Astrocyte (in vitro differentiated cells and primary cell): Measurements from ENCODE around the gene FER1L5. TPM values are rescaled to one million over a fixed set of nuclear protein-coding genes. Genes with fewer than 3 reads are reported as not detected.

Experiments used
- DNase-seq: peaks from one replicate; pipeline ENCODE4 v3.0.0-alpha.2; 2010; ENCODE audit warnings: low read depth
- FAIRE-seq: peaks from 2 replicates; lab custom pipeline; 2011; peaks lifted over from hg19 to GRCh38; lab: Jason Lieb, UNC
- H2AFZ ChIP-seq: 2 replicates; pipeline ENCODE4 v1.6.0; 2012; ENCODE audit warnings: low read depth, low read length, inconsistent platforms
- H3K27ac ChIP-seq: 2 replicates; pipeline ENCODE4 v1.5.1; 2011; ENCODE audit warnings: low read depth, low read length, inconsistent platforms
- H3K27me3 ChIP-seq: 2 replicates; pipeline ENCODE4 v1.6.0; 2011; ENCODE audit warnings: low read length, inconsistent platforms; ENCODE audit not compliant: insufficient read depth
- H3K36me3 ChIP-seq: 2 replicates; pipeline ENCODE4 v1.5.1; 2011; ENCODE audit warnings: low read length, inconsistent platforms; ENCODE audit not compliant: insufficient read depth
- H3K4me1 ChIP-seq: 2 replicates; pipeline ENCODE4 v1.5.1; 2011; ENCODE audit warnings: low read length, inconsistent platforms; ENCODE audit not compliant: insufficient read depth
- H3K4me2 ChIP-seq: 2 replicates; pipeline ENCODE4 v1.6.0; 2012; ENCODE audit warnings: low read length, inconsistent platforms
- H3K4me3 ChIP-seq: 2 replicates; pipeline ENCODE4 v1.5.1; 2011; ENCODE audit warnings: low read depth, mild to moderate bottlenecking, low read length, inconsistent platforms; ENCODE audit not compliant: insufficient read depth
- H3K79me2 ChIP-seq: 2 replicates; pipeline ENCODE4 v1.6.0; 2012; ENCODE audit warnings: mild to moderate bottlenecking, low read length, inconsistent platforms; ENCODE audit not compliant: insufficient read depth
- H3K9ac ChIP-seq: 2 replicates; pipeline ENCODE4 v1.6.0; 2012; ENCODE audit warnings: mild to moderate bottlenecking, low read length, inconsistent platforms
- H3K9me3 ChIP-seq: 2 replicates; pipeline ENCODE4 v1.5.1; 2012; ENCODE audit warnings: low read depth, mild to moderate bottlenecking, low read length, inconsistent platforms; ENCODE audit not compliant: insufficient read depth
- H4K20me1 ChIP-seq: 2 replicates; pipeline ENCODE4 v1.6.0; 2012; ENCODE audit warnings: low read length, inconsistent platforms; ENCODE audit not compliant: insufficient read depth
- H3K27ac Mint-ChIP-seq: one replicate; pipeline ENCODE4 v1.8.0; 2021; ENCODE audit warnings: mild to moderate bottlenecking, mixed read lengths; ENCODE audit not compliant: unreplicated experiment
- H3K27me3 Mint-ChIP-seq: one replicate; pipeline ENCODE4 v1.8.0; 2021; ENCODE audit warnings: low read depth, mixed read lengths; ENCODE audit not compliant: unreplicated experiment
- H3K36me3 Mint-ChIP-seq: one replicate; pipeline ENCODE4 v1.8.0; 2021; ENCODE audit warnings: low read depth, mixed read lengths; ENCODE audit not compliant: unreplicated experiment
- H3K4me1 Mint-ChIP-seq: one replicate; pipeline ENCODE4 v1.8.0; 2021; ENCODE audit warnings: low read depth, mixed read lengths; ENCODE audit not compliant: unreplicated experiment
- H3K4me3 Mint-ChIP-seq: one replicate; pipeline ENCODE4 v1.8.0; 2021; ENCODE audit warnings: mild to moderate bottlenecking, moderate library complexity, mixed read lengths; ENCODE audit not compliant: unreplicated experiment
- H3K9me3 Mint-ChIP-seq: one replicate; pipeline ENCODE4 v1.8.0; 2021; ENCODE audit warnings: mild to moderate bottlenecking, mixed read lengths; ENCODE audit not compliant: unreplicated experiment
- CTCF ChIP-seq: IDR thresholded peaks from 2 replicates; pipeline ENCODE4 v1.5.1; 2011; ENCODE audit warnings: low read depth, mild to moderate bottlenecking, inconsistent platforms, low read length, moderate library complexity; ENCODE audit not compliant: insufficient read depth
- EZH2 ChIP-seq: IDR thresholded peaks from 2 replicates; pipeline ENCODE4 v1.6.1; 2012; ENCODE audit warnings: mild to moderate bottlenecking, low read length, inconsistent platforms; ENCODE audit not compliant: insufficient read depth
- total RNA-seq: library from RNA; stranded (reverse); gene quantifications from 2 replicates; pipeline ENCODE4 v1.2.1, GENCODE V29; 2021

FER1L5 gene
- total RNA-seq, 1 donor from 2014 or later, result 0.16 TPM

GRCh38 chr2:96604104-96604503 lies 38.5 kb upstream of the FER1L5 start:
- H2AFZ ChIP-seq, result no peak overlapping the region
- H3K27ac Mint-ChIP-seq, result no peak overlapping the region
- peaks cover 27% of the 10 kb centered on the region for H4K20me1 ChIP-seq
- H3K27me3 Mint-ChIP-seq, result no peaks in the 10 kb centered on the region
- peaks cover 84% of the 10 kb centered on the region for H3K36me3 ChIP-seq
- no peak overlapping the region for H3K4me3 Mint-ChIP-seq
- FAIRE-seq, result no peak
- no peak for DNase-seq
- peaks cover 10% of the 10 kb centered on the region for H3K4me1 Mint-ChIP-seq
- H3K4me2 ChIP-seq, result no peak overlapping the region
- no peaks in the 10 kb centered on the region for H3K9me3 ChIP-seq
- H3K9ac ChIP-seq, result no peak overlapping the region
- peaks cover 5% of the 10 kb centered on the region for H3K4me1 ChIP-seq
- H3K4me3 ChIP-seq, result no peak overlapping the region
- H3K27me3 ChIP-seq, result no peaks in the 10 kb centered on the region
- no peaks in the 10 kb centered on the region for H3K79me2 ChIP-seq
- no peak overlapping the region for H3K27ac ChIP-seq
- H3K9me3 Mint-ChIP-seq, result no peaks in the 10 kb centered on the region
- TF ChIP-seq EZH2 (no peak), CTCF (peak; percentile 5)
- peaks cover 40% of the 10 kb centered on the region for H3K36me3 Mint-ChIP-seq

- no peak for FAIRE-seq
- Histone ChIP-seq H3K36me3 (peaks cover 86% of the 10 kb centered on the region), H3K9ac (no peak overlapping the region), H3K9me3 (no peaks in the 10 kb centered on the region), H3K27me3 (no peaks in the 10 kb centered on the region), H3K4me3 (no peak overlapping the region), H3K27ac (no peak overlapping the region), H3K4me2 (no peak overlapping the region), H2AFZ (no peak overlapping the region), H3K79me2 (no peaks in the 10 kb centered on the region), H3K4me1 (peaks cover 5% of the 10 kb centered on the region), H4K20me1 (peaks cover 27% of the 10 kb centered on the region)
- no peaks in the 10 kb centered on the region for H3K27me3 Mint-ChIP-seq
- peak overlapping the region; percentile 34 for H3K4me3 Mint-ChIP-seq
- H3K27ac Mint-ChIP-seq, result no peak overlapping the region
- H3K36me3 Mint-ChIP-seq, result peaks cover 46% of the 10 kb centered on the region
- peaks cover 12% of the 10 kb centered on the region for H3K4me1 Mint-ChIP-seq
- TF ChIP-seq EZH2 (no peak), CTCF (no peak)
- peak; percentile 36 for DNase-seq
- H3K9me3 Mint-ChIP-seq, result no peaks in the 10 kb centered on the region
Measured at GRCh38 chr2:96608469-96609455, 33.8 kb upstream of the FER1L5 start.

- TF ChIP-seq EZH2, result no peak
- TF ChIP-seq CTCF, result no peak
- H2AFZ ChIP-seq, result no peak overlapping the region
- H3K4me1 Mint-ChIP-seq, result peaks cover 11% of the 10 kb centered on the region
- H3K9me3 ChIP-seq, result no peaks in the 10 kb centered on the region
- peaks cover 30% of the 10 kb centered on the region for H3K36me3 ChIP-seq
- no peak overlapping the region for H3K27ac ChIP-seq
- H3K4me1 ChIP-seq, result no peaks in the 10 kb centered on the region
- H3K27me3 Mint-ChIP-seq, result no peaks in the 10 kb centered on the region
- no peak overlapping the region for H3K4me3 Mint-ChIP-seq
- no peak overlapping the region for H3K4me2 ChIP-seq
- H4K20me1 ChIP-seq, result peaks cover 26% of the 10 kb centered on the region
- no peak overlapping the region for H3K4me3 ChIP-seq
- peaks cover 13% of the 10 kb centered on the region for H3K79me2 ChIP-seq
- no peaks in the 10 kb centered on the region for H3K9me3 Mint-ChIP-seq
- no peak overlapping the region for H3K9ac ChIP-seq
- no peak overlapping the region for H3K27ac Mint-ChIP-seq
- H3K36me3 Mint-ChIP-seq, result peaks cover 13% of the 10 kb centered on the region
- DNase-seq (no peak), FAIRE-seq (no peak)
- no peaks in the 10 kb centered on the region for H3K27me3 ChIP-seq
Measured at GRCh38 chr2:96616128-96616527, 26.4 kb upstream of the FER1L5 start.
